HG03108 (cell line): ENCODE data around the gene ZFAND2A.

Experiments
- ATAC-seq: cut with Tn5 transposase; IDR thresholded peaks from one replicate; pipeline ENCODE4 v1.9.1; 2021; ENCODE audit warnings: moderate library complexity; ENCODE audit not compliant: unreplicated experiment

Gene ZFAND2A

DNA sequence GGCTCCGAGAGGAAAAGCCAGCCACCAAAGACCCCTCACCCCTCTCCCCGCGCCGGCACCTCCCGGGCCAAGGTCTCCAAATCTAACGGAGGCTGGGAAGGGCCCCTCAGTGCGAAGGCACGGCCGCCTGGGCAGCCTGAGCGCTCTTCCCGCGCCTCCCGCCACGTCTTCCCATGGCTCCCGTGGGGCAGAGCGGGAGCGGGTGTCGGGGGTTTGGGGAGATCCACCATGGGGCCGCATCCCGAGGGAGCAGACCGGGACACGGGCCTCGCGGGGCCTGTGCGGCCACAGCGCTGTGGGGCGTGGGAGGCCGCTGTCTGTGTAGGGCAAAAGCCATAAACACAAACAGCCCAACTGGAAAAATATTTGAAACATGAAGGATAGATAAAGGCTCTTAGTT, 49.6 kb downstream of the ZFAND2A start:
- no peak for ATAC-seq

DNA sequence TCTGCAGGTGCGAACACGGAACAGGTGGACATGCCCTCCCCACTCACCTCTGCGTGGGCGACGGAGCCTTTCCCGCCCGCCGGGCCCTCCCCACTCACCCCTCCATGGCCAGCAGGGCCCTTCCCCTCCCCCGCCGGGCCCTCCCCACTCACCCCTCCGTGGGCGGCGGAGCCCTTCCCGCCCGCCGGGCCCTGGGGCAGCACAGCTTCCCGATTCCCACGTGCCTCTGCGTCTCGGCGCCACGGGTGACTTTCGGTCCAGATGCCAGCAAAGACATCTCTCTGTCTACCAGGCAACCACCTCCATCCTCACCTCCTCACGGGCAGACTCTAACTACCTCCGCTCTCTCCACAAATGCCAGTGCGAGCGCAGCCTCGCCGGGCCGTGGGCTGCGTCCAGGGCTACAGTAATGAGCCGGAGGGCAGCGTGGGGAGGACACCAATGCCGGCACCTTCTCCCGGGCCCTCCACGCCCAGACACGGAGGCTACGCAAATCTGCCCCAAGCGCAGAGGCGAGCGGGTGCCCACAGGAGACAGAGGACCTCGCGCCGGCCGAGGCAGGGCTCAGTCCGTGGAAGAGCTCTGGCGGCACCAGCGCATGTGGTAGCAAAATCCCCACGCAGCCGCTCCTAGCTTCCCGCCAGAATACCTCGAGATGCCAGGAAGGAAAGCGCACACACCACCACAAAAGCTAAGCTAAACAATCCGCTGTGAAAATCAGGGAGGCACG, 50.2 kb downstream of the ZFAND2A start:
- no peak for ATAC-seq

DNA sequence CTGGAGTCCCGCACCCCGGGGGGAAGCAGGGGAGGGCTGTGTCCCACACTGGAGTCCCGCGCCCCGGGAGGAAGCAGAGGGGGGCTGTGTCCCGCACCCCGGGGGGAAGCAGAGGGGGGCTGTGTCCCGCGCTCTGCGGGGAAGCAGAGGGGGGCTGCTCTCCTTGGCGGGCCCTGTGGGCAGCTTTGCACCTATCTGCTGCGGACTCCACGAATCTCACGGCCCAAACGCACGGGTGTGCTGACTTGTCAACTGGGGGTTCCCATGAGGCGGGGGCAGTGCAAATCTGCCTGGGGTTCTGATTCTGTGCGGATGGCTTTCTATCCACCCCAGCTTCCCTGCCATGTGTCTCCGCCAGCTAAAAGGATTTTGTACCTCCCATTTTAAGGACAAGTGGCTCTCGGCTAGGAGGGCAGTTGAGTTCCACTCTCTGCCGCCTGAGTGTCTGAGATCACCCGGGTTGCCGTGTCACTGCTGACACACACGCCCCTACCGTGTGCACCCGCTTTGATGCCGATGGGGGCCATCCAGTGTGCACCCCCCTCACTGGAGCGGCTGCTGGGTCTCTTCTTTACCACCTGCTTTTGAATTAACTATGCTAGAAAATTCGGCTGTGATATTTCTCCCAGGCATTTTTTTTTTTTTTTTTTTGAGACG, 51.6 kb downstream of the ZFAND2A start:
- ATAC-seq: no peak

DNA sequence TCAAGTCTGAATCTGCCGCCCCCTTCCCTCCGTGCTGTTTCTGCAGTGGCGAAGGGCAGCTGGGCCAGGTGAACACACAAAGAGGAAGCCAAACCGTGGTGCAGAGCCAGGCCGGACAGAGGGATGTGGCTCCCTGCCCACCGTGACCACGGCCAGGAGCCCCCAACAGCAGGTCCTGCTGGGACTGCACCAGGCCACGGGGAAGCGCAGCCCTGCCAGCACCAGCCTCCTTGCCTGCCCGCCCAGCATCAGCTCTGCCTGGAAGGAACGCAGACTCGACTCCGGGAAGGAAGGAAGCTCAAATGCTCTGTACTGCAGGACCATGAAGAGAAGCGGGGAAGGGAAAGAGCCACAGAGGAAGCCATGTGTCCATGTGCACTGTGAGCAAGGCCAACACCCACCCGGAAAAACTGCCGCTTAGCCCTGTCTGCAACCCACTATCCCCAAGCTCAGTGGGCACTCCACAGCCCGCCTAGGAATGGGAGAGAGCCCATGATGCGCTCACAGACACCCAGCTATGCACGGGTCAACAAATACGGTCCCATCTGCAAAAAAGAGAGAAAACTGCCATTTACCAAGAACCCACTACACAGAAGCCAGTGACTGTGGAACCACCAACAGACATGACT, 53.1 kb downstream of the ZFAND2A start:
- ATAC-seq: no peak

DNA sequence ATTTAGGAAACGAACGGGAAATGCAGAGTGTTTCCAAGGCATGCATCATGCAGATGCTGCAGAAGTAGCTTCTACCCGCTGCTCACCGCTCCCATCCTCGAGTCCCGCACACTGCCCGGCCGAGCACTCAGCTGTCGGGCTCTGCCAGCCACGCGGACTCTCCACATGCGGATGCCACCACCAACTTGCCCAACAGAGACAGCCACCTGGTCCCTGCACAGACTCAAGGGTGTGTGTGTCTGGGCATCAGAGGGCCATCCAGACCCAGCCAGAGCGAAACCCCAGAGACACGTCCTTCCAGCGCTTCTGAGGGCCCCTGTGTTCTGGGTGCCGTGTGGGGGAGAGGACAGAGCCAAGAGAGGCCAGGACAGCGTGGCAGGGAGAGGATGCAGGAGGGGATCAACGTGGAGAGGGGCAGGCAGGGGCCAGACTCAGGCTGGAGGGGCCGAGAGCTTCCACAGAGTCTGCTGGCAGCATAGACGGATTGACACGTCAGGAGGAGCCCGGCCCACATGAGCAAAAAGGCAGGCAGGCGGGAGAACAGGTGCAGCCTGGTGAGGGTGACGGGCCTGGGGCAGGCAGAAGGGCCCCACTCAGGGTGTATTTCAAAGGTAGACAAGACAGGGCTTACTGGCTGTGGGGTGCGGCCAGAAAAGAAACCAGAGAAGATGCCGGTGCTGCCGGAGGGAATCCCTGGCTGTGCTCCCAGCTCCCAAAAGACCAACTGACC, 53.8 kb downstream of the ZFAND2A start:
- no peak for ATAC-seq

DNA sequence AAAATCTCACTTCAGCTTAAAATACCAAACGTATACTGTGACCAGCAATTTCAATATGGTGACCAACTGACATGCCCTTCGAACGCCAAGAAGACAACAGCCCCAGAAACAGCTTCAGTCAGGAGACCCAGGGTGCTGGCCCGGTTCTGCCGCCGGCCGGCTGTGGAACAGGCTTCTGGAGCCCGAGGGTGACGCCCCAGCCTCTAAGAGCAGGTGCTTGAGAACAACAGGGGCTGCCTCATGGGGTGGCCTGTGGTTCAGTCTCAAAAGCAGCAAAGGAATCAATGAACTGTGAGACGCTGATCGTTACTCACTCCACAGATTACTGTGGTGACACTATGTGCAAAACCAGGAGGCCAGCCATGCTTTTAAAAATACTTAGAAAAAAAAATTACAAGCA, 54.8 kb downstream of the ZFAND2A start:
- peak; percentile 34 for ATAC-seq

DNA sequence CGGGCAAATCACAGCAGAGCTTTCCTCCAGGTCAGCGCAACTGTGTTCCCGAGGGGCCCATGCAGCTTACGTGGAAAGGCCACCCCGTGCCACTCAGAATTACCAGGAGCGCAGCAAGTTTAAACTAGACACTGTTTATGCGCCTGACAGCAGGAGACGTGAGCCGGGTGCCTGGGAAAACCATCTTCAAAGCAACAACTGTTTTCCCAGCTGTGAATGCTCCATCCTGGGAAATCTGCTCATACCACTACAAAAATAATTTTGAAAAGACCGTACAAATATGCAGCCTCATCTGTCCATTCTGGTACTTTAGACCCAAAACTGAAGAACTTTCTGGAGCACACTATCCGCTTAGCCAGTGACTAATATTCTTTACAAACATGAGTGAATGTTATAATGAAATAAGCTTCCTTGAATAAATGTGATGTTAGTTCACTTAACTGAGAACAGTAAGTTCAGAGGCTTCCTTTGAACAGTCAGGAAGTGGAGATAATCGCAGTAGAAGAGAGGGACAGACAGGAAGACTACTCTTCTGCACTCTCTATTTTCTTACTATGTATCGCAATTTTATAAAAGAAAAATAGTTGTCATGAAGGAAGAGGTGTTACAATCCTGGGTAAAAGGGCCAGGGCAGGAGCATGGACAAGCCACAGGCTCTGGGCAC, 55.3 kb downstream of the ZFAND2A start:
- no peak for ATAC-seq

DNA sequence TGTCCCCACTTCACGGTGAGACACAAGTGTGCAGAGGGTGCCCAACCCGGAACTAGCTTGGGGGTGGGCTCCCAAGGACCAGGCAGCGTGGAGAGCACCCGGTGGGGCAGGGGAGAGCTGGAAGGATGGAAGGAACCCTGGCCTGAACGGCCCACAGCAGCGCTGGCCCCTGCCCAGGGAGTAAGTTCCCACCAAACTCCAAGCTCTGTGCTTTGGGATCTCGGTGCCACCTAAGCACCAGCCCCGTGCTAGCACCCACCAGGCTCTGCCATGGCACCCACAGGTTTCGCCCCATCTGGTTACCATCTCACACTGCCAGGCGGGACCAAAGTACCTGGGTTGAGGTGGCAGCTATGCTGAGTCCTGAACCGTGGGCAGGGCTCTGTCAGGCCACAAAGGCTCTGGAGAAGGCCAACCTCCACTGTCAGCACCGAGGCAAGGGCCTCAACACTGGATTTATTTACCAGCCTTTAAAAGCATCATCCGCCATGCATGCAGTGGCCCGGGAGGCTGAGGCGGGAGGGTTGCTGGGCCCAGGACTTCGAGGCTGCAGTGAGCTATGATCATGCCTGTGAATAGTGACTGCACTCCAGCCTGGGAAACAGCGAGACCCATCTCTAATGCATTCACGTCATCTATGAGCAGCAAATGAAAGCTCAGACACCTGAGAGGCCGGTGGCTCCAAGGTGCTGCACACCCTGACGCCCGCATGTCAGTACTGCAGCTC, 56.0 kb downstream of the ZFAND2A start:
- no peak for ATAC-seq

DNA sequence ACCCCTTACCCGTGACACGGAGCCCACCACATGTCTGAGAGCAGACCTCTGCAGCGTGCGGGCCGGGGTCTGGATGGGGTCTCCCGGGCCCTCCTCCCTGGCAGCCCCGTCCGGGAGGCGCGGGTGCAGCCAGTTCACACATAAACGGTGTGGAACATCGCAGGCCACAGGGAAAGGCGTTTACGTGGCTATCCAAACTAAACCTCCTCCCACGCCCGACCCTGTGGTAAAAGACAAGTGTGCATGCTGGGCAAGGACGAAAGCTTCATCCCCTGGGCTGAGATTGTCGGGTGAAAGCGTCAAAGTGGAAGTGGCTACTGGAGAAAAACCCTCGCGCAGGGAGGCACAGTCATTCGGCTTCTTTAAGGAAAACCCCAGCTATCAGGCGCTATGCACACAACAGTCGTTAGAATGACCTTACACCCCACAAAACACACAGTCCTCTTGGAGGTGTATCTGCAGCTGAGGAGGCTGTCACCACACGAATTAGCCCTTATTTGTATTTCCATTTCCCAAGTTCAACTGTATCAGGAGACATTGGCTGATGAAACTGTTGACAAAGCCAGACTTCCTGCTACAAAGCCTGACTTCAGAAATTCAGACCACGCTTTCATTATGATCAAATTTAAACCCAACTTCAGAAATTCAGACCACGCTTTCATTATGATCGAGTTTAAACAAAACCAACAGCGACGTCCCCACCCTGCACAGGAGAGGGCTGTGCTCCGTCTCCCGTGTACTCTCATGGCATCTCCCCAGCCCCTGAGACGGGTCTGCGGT, 56.8 kb downstream of the ZFAND2A start:
- no peak for ATAC-seq
